Measurements from ENCODE around the gene GABRA4.

- TF ChIP-seq POLR2AphosphoS5 (IDR thresholded peaks at IDR 0.05) = no peak
- TF ChIP-seq CTCF (IDR thresholded peaks at IDR 0.05) = no peak
These were observed 98.6 kb downstream of the GABRA4 start for GRCh38 chr4:46894826-46895225.

All from upper lobe of left lung (tissue), 4 donors.